Spleen (tissue), 11 donors: ENCODE measurements around the gene CARMIL3. TPM values are rescaled to one million over a fixed set of nuclear protein-coding genes. Genes with fewer than 3 reads are reported as not detected.

Experiments
- DNase-seq: peaks from one replicate; pipeline ENCODE4 v3.0.0-alpha.2; 2020
- H3K27ac ChIP-seq, 8 donors: fragments of 200-600 bp; sonication (generic) in 7 of 8; 1 replicate in 4 of 8; 2 replicates in 4 of 8; pipeline versions ENCODE4 v1.5.0 to v1.8.0; 2016 to 2021; ENCODE audit warnings: inconsistent platforms in 4 of 8, mild to moderate bottlenecking in 4 of 8, moderate library complexity in 1 of 8
- H3K27me3 ChIP-seq, 7 donors: fragments of 200-600 bp; sonication (generic) in 6 of 7; replicated peaks in 1 of 7; 1 replicate in 4 of 7; 2 replicates in 3 of 7; pipeline versions ENCODE4 v1.5.0 to v1.8.0; 2016 to 2021; ENCODE audit warnings: inconsistent platforms in 3 of 7, mild to moderate bottlenecking in 1 of 7
- H3K36me3 ChIP-seq, 6 donors: fragments of 200-600 bp; sonication (generic) in 5 of 6; 1 replicate in 4 of 6; 2 replicates in 2 of 6; pipeline versions ENCODE4 v1.5.0 to v1.8.0; 2016 to 2021; ENCODE audit warnings: inconsistent platforms in 2 of 6
- H3K4me1 ChIP-seq, 6 donors: fragments of 200-600 bp; sonication (generic) in 5 of 6; 1 replicate in 3 of 6; 2 replicates in 3 of 6; pipeline versions ENCODE4 v1.5.0 to v1.8.0; 2016 to 2021; ENCODE audit warnings: inconsistent platforms in 3 of 6
- H3K4me3 ChIP-seq, 8 donors: fragments of 200-600 bp; sonication (generic) in 7 of 8; 1 replicate in 4 of 8; 2 replicates in 4 of 8; pipeline versions ENCODE4 v1.5.0 to v1.8.0; 2016 to 2021; ENCODE audit warnings: inconsistent platforms in 4 of 8, mild to moderate bottlenecking in 4 of 8, moderate library complexity in 2 of 8
- H3K9me3 ChIP-seq, 8 donors: fragments of 200-600 bp; sonication (generic) in 7 of 8; 1 replicate in 4 of 8; 2 replicates in 4 of 8; pipeline versions ENCODE4 v1.5.0 to v1.8.0; 2016 to 2021; ENCODE audit warnings: inconsistent platforms in 4 of 8
- CTCF ChIP-seq, 11 experiments: fragments of 200-600 bp in 7 of 11; fragments of 450-650 bp in 4 of 11; sonication (generic) in 4 of 11; IDR thresholded peaks in 8 of 11; conservative IDR thresholded peaks in 3 of 11; 1 replicate in 7 of 11; 2 replicates in 4 of 11; pipeline versions ENCODE4 v1.4.0 to v1.8.0; 2016 to 2021; ENCODE audit warnings: antibody characterized with exemption in 11 of 11, inconsistent platforms in 4 of 11, mild to moderate bottlenecking in 1 of 11
- POLR2A ChIP-seq, 3 donors: fragments of 450-650 bp; IDR thresholded peaks; one replicate each; pipeline ENCODE4 v1.5.1; 2017; ENCODE audit warnings: antibody characterized with exemption in 3 of 3, mild to moderate bottlenecking in 1 of 3
- POLR2AphosphoS5 ChIP-seq, 3 donors: sonication (generic); formaldehyde crosslinking; IDR thresholded peaks; one replicate each; pipeline ENCODE4 v1.5.1; 2017; ENCODE audit warnings: antibody characterized with exemption in 3 of 3
- WGBS, 5 donors: extraction: QIAGEN DNeasy Blood & Tissue Kit in 3 of 5; methylation state at CpG; one replicate each; pipeline versions ENCODE4 v1.1.5 to v1.1.7; 2013 to 2018; 5-methylcytosine and 5-hydroxymethylcytosine counted together
- intact Hi-C: fragments of 100-400 bp; cut with DNase I; formaldehyde crosslinking; loops from one replicate; pipeline ENCODE4 v1.15.0; 2023; ENCODE audit warnings: low total_unique reads
- polyA plus RNA-seq, 3 donors: library from polyadenylated mRNA; stranded (reverse); fragments of 200-250 nt; gene quantifications; one replicate each; pipeline ENCODE4 v1.2.1, GENCODE V29; 2013
- total RNA-seq, 7 donors: library from RNA; depleted of rRNA in 3 of 7; stranded (reverse); fragments of >200 nt in 3 of 7; fragmentation: NEBNext Ultra II Directional in 4 of 7; extraction: Animal tissue kit (Norgen Biotek cat#: 25700) in 4 of 7; gene quantifications; one replicate each; pipeline versions ENCODE4 v1.1.0 to v1.2.1, GENCODE V29; 2016 to 2021
- donor health status: healthy with polysubstance abuse.
- donor health status: DM: no; HTN: no; CAD: no; lungs with moderate emphysema.
- donor health status: DM: no; HTN: no; CAD: no.
- donor health status: Bipolar disorder and iron deficiency.
- donor health status: healthy.
- donor health status: DM: no; HTN: no; CAD: no.
- donor health status: DM: yes; HTN: yes; CAD: no.

Gene CARMIL3
- total and polyA plus RNA-seq, 10 donors, result 0.39 to 3.2 (median 1.4) TPM

GRCh38 chr14:24051176-24051788, 527 bp upstream of the CARMIL3 start:
- WGBS, 5 donors, result 20 to 30% (median 25%) methylated on average over 18 to 20 of the region's 20 CpGs
- intact Hi-C loops, result no loop called here
- H3K27ac ChIP-seq, result peak overlapping the region in 6 of 8 donors; percentile 59 to 80 (median 70)

GRCh38 chr14:24052656-24053547, 1.1 kb downstream of the CARMIL3 start:
- intact Hi-C loops, result no loop called here
- TF ChIP-seq POLR2A (IDR thresholded peaks at IDR 0.05) (no peak), POLR2AphosphoS5 (IDR thresholded peaks at IDR 0.05) (no peak)
- Histone ChIP-seq H3K4me1 (peaks cover 8 to 44% (median 28%) of the 10 kb centered on the region in 6 donors), H3K36me3 (no peaks in the 10 kb centered on the region), H3K4me3 (peak overlapping the region in 7 of 8 donors; percentile 54 to 94 (median 76)), H3K27me3 (peaks cover 0 to 30% (median 0%) of the 10 kb centered on the region in 7 donors), H3K27ac (no peak overlapping the region), H3K9me3 (no peaks in the 10 kb centered on the region)
- 42 to 67% (median 57%) methylated on average over 9 to 20 of the region's 20 CpGs for whole genome bisulfite sequencing, 5 donors
- DNase-seq, result no peak

More at GRCh38 chr14:24051176-24051788, 527 bp upstream of the CARMIL3 start:
- Histone ChIP-seq H3K9me3 (no peaks in the 10 kb centered on the region), H3K36me3 (no peaks in the 10 kb centered on the region), H3K27me3 (peaks cover 0 to 30% (median 0%) of the 10 kb centered on the region in 7 donors), H3K4me1 (peaks cover 8 to 43% (median 28%) of the 10 kb centered on the region in 6 donors), H3K4me3 (peak overlapping the region; percentile 50 to 94 (median 74))
- no peak for DNase-seq
- TF ChIP-seq CTCF (IDR thresholded peaks at IDR 0.05 in 8 of 11, conservative IDR thresholded peaks at IDR 0.05 in 3 of 11) (no peak), POLR2AphosphoS5 (IDR thresholded peaks at IDR 0.05) (no peak), POLR2A (IDR thresholded peaks at IDR 0.05) (no peak)

- DNase-seq, result no peak
- no peaks in the 10 kb centered on the region for H3K36me3 ChIP-seq
- H3K27ac ChIP-seq, result no peak overlapping the region
- no peaks in the 10 kb centered on the region for H3K9me3 ChIP-seq
- TF ChIP-seq CTCF (IDR thresholded peaks at IDR 0.05 in 8 of 11, conservative IDR thresholded peaks at IDR 0.05 in 3 of 11) (no peak), POLR2A (IDR thresholded peaks at IDR 0.05) (no peak), POLR2AphosphoS5 (IDR thresholded peaks at IDR 0.05) (no peak)
- peaks cover 0 to 30% (median 0%) of the 10 kb centered on the region in 7 donors for H3K27me3 ChIP-seq
- intact Hi-C loops, result no loop called here
- 72 to 84% (median 81%) methylated on average over 9 to 10 of the region's 10 CpGs for WGBS, 5 donors
- H3K4me1 ChIP-seq, result peaks cover 8 to 49% (median 26%) of the 10 kb centered on the region in 6 donors
- H3K4me3 ChIP-seq, result peak overlapping the region in 1 of 8 donors; percentile 94
Observed at GRCh38 chr14:24053548-24054323, 1.9 kb downstream of the CARMIL3 start.

GRCh38 chr14:24054324-24054641, 2.5 kb downstream of the CARMIL3 start:
- TF ChIP-seq POLR2A (IDR thresholded peaks at IDR 0.05) (no peak), POLR2AphosphoS5 (IDR thresholded peaks at IDR 0.05) (no peak), CTCF (IDR thresholded peaks at IDR 0.05 in 8 of 11, conservative IDR thresholded peaks at IDR 0.05 in 3 of 11) (no peak)
- Histone ChIP-seq H3K9me3 (no peaks in the 10 kb centered on the region), H3K27me3 (peaks cover 0 to 30% (median 0%) of the 10 kb centered on the region in 7 donors), H3K27ac (no peak overlapping the region), H3K4me3 (no peak overlapping the region), H3K36me3 (no peaks in the 10 kb centered on the region), H3K4me1 (peaks cover 8 to 46% (median 21%) of the 10 kb centered on the region in 6 donors)
- 78 to 91% (median 89%) methylated on average over 6 of the region's 6 CpGs for WGBS, 5 donors
- intact Hi-C loops, result no loop called here
- no peak for DNase-seq
